HG03097 (cell line): ENCODE results near the gene NINJ2.

Experiments
- ATAC-seq: cut with Tn5 transposase; IDR thresholded peaks from one replicate; pipeline ENCODE4 v1.9.1; 2021; ENCODE audit not compliant: unreplicated experiment, low FRiP score

Gene NINJ2

DNA sequence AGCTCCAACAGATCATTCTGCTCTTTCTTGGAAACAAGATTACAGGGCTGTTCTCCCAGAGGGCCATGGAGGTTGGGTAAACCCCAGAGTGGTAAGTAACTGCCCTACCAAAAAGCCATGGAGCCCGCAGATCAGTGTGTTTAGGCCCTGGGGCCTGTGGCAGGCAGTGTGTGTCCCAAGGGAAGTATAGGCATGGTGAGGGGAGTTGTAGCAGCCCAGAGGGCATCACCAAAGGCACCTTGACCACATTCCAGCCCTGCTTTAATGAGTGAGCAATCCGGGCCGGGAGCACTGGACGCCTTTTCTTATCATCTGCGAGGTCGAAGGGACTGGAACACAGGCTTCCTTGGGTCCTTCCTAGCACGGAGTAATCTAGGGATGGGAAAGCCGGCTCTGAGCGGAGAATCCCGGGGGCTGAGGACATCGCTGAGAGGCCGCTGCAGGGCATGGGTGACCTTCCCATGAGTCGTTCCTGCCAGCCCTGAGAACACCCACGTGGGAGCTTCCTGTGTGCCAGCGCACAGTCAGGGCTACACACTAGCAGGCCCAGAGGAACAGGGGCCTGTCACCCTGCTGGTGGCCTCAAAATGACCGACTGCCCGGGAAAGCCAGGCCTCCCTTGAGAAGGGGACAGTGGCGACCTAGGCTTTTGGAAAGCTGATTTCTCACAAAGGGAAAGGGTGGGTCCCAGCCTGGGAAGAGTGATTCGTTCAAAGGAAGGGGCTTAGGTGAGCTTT, 91.3 kb downstream of the NINJ2 start:
- no peak for ATAC-seq

GRCh38 chr12:570921-571794, 92.1 kb downstream of the NINJ2 start:
- no peak for ATAC-seq

DNA sequence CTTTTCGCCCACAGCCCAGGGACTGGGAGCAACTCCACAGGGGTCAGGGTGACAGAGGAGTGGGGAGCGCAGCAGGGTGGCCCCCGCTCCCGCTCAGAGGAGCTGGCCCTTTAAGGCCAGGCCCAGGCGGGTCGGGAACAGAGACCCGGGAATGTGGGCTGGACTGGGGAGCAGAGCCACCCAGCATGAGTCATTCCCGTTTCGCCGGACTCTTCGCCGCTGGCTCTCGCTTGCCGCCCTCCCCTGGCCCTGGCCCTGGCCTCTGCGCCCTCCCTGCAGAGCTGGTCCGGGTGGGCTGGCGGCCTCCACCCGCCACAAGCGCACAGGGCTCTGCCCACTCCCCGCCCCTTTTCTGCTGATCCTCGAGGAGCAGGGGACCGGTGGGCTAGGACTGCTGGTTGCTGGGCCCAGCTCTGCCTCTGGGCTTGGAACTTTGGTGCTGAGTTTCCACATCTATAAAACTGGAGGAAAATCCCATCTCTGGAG, 92.8 kb downstream of the NINJ2 start:
- ATAC-seq, result no peak

GRCh38 chr12:569803-570434, 93.3 kb downstream of the NINJ2 start:
- ATAC-seq, result no peak

GRCh38 chr12:569091-569676, 94.1 kb downstream of the NINJ2 start:
- no peak for ATAC-seq

DNA sequence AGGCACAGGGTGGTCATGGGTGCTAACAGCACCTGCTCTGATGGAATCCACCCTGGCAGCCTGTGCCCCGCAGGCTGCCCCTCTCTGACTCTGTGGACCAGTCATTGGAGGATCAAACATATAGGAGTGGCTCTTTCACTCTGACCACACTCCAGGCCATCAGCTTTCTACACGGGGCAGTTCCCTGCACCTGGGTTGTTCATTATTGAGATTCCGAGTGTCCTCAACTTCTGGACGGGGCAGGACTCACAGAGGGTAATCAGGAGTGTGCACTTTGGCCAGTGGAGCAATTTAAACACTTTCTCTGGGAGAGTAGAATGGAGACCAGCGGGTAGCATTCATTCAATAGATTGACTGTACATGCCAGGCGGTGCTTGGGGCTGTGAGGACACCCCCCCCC, 94.8 kb downstream of the NINJ2 start:
- ATAC-seq, result no peak

- no peak for ATAC-seq
These were observed 97.6 kb downstream of the NINJ2 start for GRCh38 chr12:565589-566105.

DNA sequence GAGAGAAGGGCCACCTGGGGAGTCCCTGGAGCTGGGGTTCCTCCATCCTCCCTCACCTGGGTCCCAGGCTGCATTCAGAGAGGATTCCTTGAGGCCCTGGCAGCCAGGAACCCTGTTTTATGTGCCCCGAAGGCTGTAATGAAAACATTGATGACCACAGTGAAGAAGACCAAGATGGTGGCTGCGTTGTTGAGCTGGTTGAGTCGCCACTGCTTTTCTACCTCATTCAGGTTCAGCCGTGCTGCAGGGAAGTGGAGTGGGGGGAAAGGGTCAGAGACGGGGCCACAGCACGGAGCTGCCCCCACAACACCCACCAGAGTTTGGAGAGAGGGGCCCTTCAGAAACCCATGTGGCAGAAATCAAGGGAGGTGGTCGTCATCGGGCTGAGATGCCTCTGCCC, 98.1 kb downstream of the NINJ2 start:
- ATAC-seq, result no peak

- no peak for ATAC-seq
These were observed 99.4 kb downstream of the NINJ2 start for GRCh38 chr12:563787-564298.

GRCh38 chr12:563250-563781, 99.9 kb downstream of the NINJ2 start:
- ATAC-seq, result no peak

GRCh38 chr12:562634-563033, 100.6 kb downstream of the NINJ2 start:
- ATAC-seq, result no peak

DNA sequence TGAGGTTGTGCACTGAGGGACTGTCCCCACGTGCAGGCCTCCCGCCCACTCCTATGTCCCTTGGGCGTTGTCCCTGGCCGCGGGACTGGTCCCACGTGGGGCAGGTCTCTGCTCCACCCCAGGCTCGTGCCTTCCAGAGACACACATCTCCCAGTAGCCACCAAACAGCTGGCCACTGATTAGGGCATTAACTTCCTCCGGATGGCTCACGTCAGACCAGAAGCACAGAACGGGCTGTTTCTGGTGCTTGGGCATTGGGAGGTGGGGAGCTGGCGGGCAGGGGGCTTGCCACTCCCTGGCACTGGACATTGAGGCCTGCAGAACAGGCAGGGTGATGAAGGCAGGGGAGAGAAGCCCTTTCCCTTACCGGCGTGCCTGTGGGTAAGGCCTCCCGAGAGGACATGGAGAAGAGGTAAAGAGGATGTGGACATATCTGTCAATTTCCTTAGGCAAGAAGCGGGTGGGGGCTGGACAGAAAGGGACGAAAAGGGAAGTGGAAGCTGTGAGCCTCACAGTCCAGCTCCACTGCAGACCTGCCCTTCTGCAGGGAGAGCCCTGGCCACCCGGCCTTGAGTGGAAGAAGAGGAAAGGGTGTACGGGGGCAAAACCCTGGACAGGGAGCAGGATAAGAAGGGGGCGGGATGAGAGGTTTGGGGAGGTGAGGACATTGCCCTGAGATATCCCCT, 101.2 kb downstream of the NINJ2 start:
- ATAC-seq, result no peak

DNA sequence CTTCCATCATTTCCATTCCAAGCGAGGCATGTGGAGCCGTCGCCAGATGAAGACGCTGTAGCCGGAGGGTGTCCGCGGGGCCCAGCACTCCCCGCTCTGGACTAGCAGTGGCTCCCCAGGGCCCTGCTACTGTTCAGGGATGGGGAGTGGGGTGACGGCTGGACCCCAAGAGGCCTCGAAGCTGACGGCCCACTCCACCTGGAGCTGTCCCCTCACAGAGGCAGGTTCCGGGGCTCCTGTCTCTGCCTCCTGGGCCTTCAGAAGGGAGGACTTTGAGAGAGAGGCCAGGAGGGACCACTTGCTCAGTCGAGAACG, 101.9 kb downstream of the NINJ2 start:
- no peak for ATAC-seq

GRCh38 chr12:560691-561390, 102.4 kb downstream of the NINJ2 start:
- ATAC-seq, result no peak

- no peak for ATAC-seq
These were observed 103.3 kb downstream of the NINJ2 start for GRCh38 chr12:559906-560455.

DNA sequence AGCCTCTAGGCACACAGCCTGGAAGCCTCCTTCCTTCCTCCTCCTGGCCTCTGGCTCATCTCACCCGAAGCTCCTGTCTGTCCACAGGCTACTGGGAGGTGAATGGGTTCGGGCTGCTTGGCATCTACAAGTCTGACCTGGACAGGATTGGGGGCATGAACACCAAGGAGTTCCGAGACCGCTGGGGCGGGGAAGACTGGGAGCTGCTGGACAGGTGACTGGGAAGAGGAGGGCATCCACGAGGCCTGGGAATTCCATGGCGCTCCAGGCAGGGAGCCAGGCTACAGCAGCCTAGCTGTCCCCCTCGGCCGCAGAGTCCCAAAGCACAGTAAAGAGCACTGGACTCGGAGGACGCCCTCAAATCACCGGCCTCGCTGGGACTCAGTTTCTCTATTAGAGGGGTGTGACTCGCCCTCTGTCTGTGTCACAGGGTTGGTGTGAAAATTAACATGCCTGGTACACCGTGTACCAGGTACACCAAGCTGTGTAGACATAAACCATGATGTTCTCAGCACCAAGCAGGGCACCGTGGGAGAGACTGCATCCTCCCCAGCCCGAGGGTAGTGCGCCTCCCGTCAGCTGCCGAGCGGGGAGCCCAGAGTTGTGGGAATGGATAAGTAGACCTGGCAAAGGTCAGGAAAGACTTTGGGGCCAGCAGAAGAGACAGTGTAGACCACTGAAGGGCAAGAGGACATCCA, 103.9 kb downstream of the NINJ2 start:
- no peak for ATAC-seq

DNA sequence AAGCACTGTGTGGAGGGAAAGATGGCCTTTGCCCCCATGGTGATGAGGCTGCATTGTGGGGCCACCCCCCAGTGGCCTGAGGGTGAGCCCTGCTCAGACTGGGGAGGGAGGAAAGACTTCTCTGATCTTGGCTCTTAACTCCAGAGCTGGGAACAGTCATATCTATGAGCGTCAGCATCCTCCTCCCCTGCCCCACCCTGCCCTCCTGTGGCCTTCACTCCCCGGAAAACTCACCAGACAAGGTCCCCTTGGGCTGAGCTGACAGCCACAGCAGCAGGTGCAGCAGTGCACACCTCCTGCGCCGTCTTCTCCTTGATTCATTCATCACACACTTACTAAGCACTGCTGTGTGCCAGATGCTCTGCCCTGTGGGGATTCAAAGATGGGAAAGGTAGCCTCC, 104.7 kb downstream of the NINJ2 start:
- no peak for ATAC-seq

- no peak for ATAC-seq
These were observed 106.7 kb downstream of the NINJ2 start for GRCh38 chr12:556498-556897.

- ATAC-seq, result no peak
These were observed 109.3 kb downstream of the NINJ2 start for GRCh38 chr12:554001-554285.
